ENCODE measurements around the gene RIPK4.
"Not testable (repeated sequence)": the region's sequence is repeated elsewhere in the genome, so short reads cannot be mapped to it uniquely, and the experiment has no call there.

Gene RIPK4

DNA sequence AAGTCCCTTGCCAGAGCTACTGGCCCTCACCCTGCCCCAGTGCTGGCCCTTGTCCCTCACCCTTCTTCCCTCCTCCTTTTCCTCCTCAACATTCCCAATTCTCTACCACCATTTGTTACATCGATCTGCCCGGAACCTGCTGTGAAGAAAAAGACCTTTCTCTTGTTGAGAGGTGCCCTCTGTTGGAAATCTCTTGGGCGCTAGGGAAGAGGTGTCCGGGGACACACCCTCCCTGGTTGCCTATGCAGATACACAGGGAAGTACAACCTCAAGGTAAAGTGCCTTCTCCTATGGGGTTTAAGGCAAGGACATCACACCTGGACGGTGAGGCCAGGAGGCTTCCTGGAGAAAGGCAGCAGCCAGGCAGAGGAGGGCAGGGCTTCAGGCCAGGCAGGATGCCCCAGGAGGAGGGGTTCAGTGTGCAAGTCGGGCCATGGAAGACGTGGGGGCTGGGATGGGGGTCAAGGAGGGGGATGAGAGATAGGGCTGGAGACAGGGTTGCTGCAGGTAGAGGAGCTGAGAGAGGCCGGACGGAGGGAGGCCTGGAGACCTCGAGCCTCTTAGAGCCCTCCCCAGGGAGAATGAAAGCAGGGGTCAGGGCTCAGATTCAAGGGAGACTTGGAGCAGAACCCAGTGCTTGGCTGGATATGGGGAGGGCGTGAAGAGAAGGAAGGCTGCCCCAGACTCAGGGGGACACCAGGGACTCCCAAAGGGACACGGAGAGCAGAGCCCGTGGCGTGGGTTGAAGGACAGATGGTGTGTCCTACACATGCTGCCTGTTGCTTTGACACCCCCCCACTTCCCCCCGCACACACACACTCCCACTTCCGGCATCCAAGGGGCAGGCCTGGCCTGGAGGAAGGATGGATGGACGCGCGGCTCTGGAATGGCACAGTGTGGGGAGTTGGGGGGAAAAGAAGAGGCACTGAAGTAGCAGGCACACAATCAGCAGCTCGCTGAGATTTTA is 44.5 kb downstream of the RIPK4 start:
- no peak overlapping the region for H3K4me3 ChIP-seq (ENCODE audit: low read depth, low read length)
- TF ChIP-seq, protein P1, sequence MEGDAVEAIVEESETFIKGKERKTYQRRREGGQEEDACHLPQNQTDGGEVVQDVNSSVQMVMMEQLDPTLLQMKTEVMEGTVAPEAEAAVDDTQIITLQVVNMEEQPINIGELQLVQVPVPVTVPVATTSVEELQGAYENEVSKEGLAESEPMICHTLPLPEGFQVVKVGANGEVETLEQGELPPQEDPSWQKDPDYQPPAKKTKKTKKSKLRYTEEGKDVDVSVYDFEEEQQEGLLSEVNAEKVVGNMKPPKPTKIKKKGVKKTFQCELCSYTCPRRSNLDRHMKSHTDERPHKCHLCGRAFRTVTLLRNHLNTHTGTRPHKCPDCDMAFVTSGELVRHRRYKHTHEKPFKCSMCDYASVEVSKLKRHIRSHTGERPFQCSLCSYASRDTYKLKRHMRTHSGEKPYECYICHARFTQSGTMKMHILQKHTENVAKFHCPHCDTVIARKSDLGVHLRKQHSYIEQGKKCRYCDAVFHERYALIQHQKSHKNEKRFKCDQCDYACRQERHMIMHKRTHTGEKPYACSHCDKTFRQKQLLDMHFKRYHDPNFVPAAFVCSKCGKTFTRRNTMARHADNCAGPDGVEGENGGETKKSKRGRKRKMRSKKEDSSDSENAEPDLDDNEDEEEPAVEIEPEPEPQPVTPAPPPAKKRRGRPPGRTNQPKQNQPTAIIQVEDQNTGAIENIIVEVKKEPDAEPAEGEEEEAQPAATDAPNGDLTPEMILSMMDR (IDR thresholded peaks at IDR 0.05; ENCODE audit: control insufficient read depth, extremely low read depth, insufficient read depth): no peak

GRCh38 chr21:41720250-41720649 is 46.6 kb downstream of the RIPK4 start:
- DNase-seq (ENCODE audit: low read depth): no peak
- no peak overlapping the region for H3K4me3 ChIP-seq (ENCODE audit: low read depth, low read length)
- TF ChIP-seq, protein P1 (IDR thresholded peaks at IDR 0.05; ENCODE audit: control insufficient read depth, extremely low read depth, insufficient read depth): no peak

More for the DNA sequence above, 44.5 kb downstream of the RIPK4 start:
- no peak for DNase-seq (ENCODE audit: low read depth)

DNA sequence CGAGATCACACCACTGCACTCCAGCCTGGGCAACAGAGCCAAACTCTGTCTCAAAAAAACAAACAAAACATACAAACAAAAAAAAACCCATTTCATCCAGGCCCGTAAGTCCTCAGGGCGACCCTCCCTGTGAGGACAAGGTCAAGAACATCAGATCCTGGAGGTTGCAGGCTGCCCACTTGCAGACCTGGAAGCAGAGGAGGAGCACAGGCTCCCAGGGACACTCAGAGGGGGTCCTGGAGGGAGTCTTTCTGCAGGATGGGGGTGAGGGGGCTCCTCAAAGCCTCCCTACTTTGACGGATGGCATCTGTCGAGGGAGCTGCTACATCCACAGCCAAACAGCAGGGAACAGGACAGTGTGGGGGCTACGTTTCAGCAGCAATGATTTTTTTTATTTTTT is 47.2 kb downstream of the RIPK4 start:
- no peak for DNase-seq (ENCODE audit: low read depth)
- no peak overlapping the region for H3K4me3 ChIP-seq (ENCODE audit: low read depth, low read length)
- TF ChIP-seq, protein P1 (IDR thresholded peaks at IDR 0.05; ENCODE audit: control insufficient read depth, extremely low read depth, insufficient read depth): no peak

DNA sequence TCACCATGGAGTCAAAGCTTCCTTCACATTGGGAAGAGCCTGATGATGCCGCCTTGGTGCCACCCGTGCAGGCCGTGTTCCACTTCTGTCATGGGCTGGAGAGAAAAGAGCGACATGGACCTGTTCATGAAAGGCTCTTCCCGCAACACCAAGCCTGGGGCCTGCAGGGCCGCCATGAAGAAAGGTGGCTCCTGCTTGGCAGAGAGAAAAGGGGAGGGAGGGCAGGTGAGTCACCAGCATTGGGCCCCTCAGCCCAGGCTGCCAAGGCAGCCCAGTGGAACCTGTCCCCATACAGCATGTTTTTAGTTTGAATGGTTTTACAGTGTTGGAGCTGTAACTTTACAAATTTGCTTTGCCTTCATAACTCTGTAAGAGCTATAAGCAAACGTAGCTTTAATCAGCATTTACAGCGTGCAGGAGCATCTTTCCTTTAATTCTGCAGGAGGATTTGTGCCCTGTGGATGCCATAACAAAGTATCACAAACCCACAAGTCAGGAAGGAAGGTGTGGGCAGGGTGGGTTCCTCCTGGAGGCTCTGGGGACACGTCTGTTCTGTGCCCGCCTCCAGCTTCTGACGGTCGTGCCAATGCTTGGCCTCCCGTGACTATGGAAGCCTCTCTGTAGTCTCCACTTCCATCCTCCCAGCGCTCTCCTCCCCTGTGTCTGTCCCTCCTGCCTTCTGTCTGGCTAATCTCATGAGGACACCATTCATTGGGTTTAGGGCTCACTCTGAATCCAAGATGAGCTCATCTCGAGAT is 49.1 kb downstream of the RIPK4 start:
- TF ChIP-seq, protein P1 (IDR thresholded peaks at IDR 0.05; ENCODE audit: control insufficient read depth, extremely low read depth, insufficient read depth): no peak
- DNase-seq (ENCODE audit: low read depth): no peak
- H3K4me3 ChIP-seq (ENCODE audit: low read depth, low read length): no peak overlapping the region

DNA sequence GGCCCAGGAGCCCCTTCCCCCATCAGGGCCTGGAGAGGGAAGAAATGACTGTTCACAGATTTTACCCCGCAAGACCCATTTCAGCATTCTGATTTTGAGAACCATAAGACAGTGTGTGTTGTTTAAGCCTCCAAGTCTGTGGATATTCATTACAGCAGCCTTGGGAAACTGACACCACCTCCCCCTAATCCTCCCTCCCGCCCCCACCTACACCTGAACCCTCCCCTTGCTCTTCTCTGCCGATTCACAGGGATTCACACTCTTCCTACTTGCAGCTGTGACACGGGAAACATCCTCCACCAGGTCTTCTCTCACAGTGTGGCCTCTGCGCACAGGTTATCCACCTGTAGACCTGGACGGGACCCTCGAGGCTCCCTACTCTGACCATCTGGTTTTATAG is 50.1 kb downstream of the RIPK4 start:
- TF ChIP-seq, protein P1 (IDR thresholded peaks at IDR 0.05; ENCODE audit: control insufficient read depth, extremely low read depth, insufficient read depth): no peak

DNA sequence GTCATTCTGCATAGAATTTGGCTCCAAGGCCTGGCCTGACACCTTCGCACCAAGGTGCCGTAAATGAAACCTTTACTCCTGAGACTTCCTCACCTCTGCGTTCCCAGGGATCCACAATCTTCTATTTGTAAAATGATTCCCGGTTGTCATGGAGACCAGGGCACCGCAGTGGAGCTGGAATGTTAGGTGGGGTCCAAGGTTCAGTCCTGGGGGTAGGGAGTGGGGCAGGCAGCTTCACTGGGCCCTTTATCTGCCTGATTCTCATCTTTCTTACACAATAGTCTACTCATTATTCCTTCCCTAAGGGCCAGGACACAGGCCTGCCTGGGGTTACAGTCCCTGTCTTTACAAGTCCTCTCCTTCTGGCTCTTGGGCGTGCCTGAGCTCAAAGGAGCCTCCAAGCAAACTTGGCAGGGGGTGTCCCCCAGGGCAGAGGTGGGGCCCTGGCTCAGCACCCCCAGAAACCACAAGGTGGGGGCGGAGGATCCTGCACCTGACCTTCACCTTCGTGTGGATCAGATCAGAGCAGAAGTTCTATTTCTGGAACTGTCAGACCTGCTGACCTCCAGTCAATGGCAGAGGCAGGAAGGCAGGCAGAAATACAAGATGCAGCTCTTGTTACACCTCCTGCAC is 51.1 kb downstream of the RIPK4 start:
- DNase-seq (ENCODE audit: low read depth): no peak
- no peak overlapping the region for H3K4me3 ChIP-seq (ENCODE audit: low read depth, low read length)
- TF ChIP-seq, protein P1 (IDR thresholded peaks at IDR 0.05; ENCODE audit: control insufficient read depth, extremely low read depth, insufficient read depth): no peak

More for the DNA sequence above, 50.1 kb downstream of the RIPK4 start:
- no peak for DNase-seq (ENCODE audit: low read depth)
- H3K4me3 ChIP-seq (ENCODE audit: low read depth, low read length): no peak overlapping the region

GRCh38 chr21:41714299-41714865 is 52.5 kb downstream of the RIPK4 start:
- DNase-seq (ENCODE audit: low read depth): not testable (repeated sequence)

More at GRCh38 chr21:41714299-41714865, 52.5 kb downstream of the RIPK4 start:
- not testable (repeated sequence) for H3K4me3 ChIP-seq (ENCODE audit: low read depth, low read length)
